ENCODE data around the gene FLII. TPM values are rescaled to one million over a fixed set of nuclear protein-coding genes. Genes with fewer than 3 reads are reported as not detected.

FLII gene
- total RNA-seq, 2 donors from 2014 or later = 280 to 347 TPM

DNA sequence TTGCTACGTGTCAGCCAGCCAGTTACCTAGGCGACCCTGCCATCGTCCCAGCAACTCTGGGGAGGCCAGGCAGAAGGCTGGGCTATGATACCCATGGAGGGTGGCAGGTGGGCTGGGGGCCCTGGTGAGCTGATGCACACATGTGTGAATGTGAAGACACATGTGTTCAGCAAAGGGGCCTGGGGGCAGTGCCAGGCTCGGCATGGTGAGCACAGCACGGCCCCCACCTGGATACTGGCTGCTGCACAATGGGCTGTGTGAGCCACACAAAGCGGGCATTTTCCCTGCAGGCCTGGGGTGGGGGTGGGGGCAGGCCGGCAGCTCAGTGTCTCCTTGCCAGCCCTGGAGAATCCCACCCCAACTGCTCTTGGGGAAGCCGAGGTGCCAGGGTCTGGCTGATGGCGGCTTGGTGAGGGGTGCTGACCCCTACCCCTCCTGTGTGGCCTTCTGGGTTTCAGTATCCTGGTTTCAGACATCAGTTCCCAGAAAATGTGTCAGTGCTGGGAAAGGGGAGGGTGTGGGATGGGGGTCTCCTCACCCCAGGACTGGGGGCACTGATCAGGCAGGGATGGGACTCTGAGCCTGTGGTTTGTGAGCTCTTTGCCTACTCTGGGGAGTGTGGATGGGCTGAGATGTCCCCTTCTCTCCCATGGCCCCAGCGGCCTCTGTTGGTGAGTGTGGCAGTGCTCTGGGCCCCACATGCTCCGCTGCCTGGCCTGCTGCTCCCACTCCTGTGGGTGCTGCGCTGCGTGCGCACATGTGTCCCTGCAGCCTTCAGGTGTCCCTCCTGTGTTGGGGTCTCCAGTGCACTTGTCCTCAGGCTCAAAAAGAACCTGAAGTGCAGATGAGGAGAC is 28.0 kb downstream of the FLII start:
- intact Hi-C loops (cut with DNase I) = no loop called here
- Histone ChIP-seq H3K27ac (no peak overlapping the region), H3K4me3 (no peak overlapping the region), H3K36me3 (no peaks in the 10 kb centered on the region), H3K27me3 (replicated peaks; ENCODE audit: insufficient read depth) (no peaks in the 10 kb centered on the region), H3K4me1 (replicated peaks) (no peaks in the 10 kb centered on the region), H3K9me3 (no peaks in the 10 kb centered on the region)
- TF ChIP-seq, protein P1, sequence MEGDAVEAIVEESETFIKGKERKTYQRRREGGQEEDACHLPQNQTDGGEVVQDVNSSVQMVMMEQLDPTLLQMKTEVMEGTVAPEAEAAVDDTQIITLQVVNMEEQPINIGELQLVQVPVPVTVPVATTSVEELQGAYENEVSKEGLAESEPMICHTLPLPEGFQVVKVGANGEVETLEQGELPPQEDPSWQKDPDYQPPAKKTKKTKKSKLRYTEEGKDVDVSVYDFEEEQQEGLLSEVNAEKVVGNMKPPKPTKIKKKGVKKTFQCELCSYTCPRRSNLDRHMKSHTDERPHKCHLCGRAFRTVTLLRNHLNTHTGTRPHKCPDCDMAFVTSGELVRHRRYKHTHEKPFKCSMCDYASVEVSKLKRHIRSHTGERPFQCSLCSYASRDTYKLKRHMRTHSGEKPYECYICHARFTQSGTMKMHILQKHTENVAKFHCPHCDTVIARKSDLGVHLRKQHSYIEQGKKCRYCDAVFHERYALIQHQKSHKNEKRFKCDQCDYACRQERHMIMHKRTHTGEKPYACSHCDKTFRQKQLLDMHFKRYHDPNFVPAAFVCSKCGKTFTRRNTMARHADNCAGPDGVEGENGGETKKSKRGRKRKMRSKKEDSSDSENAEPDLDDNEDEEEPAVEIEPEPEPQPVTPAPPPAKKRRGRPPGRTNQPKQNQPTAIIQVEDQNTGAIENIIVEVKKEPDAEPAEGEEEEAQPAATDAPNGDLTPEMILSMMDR (IDR thresholded peaks at IDR 0.05) = no peak
- TF ChIP-seq POLR2AphosphoS5 (IDR thresholded peaks at IDR 0.05) (no peak), POLR2A (IDR thresholded peaks at IDR 0.05) (no peak)
- DNase-seq (ENCODE audit: low spot score) = no peak
- WGBS = 84% methylated on average over 14 of the region's 14 CpGs

DNA sequence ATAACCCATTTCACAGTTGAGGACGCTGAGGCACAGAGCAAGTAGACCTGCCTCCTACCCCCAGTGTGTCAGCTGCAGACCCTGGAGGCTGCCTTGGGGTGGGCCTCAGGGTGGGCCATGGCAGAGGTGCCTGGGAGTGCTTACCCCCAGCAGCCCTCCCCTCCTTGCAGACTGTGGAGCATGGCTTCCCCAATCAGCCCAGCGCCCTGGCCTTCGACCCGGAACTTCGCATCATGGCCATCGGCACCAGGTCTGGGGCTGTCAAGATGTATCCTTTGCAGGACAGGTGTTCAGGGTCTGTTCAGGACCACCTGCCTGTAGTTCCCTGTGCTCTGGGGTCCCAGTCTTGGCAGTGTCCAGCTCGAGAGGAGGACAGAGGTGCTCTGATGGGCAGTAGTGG is 28.8 kb downstream of the FLII start:
- TF ChIP-seq POLR2A (IDR thresholded peaks at IDR 0.05) = no peak
- TF ChIP-seq POLR2AphosphoS5 (IDR thresholded peaks at IDR 0.05) = no peak
- TF ChIP-seq, protein P1 (IDR thresholded peaks at IDR 0.05) = no peak
- 88% methylated on average over 6 of the region's 7 CpGs for WGBS
- H3K9me3 ChIP-seq = no peaks in the 10 kb centered on the region
- H3K4me3 ChIP-seq = no peak overlapping the region
- DNase-seq (ENCODE audit: low spot score) = no peak
- intact Hi-C loops (cut with DNase I) = no loop called here
- H3K27me3 ChIP-seq (replicated peaks; ENCODE audit: insufficient read depth) = no peaks in the 10 kb centered on the region
- no peak overlapping the region for H3K27ac ChIP-seq
- H3K36me3 ChIP-seq = no peaks in the 10 kb centered on the region
- no peaks in the 10 kb centered on the region for H3K4me1 ChIP-seq (replicated peaks)

DNA sequence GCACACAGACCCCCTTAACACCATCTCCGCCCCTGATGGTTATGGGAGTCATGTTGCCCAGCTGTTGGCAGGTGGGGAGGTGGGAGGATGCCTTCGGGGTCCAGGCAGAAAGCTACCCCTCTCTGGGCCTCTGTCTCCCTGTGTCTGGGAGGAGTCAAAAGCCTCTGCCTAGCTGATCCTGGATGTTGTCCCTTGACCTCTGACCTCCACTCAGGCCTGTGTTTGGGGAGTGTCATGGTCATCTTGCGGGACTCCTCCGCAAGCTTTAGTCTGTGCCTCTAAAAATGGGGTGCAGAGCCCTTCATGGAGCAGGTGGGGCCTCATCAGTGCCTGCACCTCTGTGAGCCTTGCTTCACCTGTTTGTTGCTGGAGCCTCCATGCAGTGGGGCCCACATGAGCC is 29.3 kb downstream of the FLII start:
- Histone ChIP-seq H3K36me3 (no peaks in the 10 kb centered on the region), H3K4me1 (replicated peaks) (no peaks in the 10 kb centered on the region), H3K27me3 (replicated peaks; ENCODE audit: insufficient read depth) (no peaks in the 10 kb centered on the region), H3K4me3 (no peak overlapping the region), H3K27ac (no peak overlapping the region), H3K9me3 (no peaks in the 10 kb centered on the region)
- intact Hi-C loops (cut with DNase I) = no loop called here
- TF ChIP-seq, protein P1 (IDR thresholded peaks at IDR 0.05) = no peak
- TF ChIP-seq POLR2A (IDR thresholded peaks at IDR 0.05) = no peak
- no peak for TF ChIP-seq POLR2AphosphoS5 (IDR thresholded peaks at IDR 0.05)
- 80% methylated on average over 4 of the region's 4 CpGs for WGBS
- DNase-seq (ENCODE audit: low spot score) = no peak

DNA sequence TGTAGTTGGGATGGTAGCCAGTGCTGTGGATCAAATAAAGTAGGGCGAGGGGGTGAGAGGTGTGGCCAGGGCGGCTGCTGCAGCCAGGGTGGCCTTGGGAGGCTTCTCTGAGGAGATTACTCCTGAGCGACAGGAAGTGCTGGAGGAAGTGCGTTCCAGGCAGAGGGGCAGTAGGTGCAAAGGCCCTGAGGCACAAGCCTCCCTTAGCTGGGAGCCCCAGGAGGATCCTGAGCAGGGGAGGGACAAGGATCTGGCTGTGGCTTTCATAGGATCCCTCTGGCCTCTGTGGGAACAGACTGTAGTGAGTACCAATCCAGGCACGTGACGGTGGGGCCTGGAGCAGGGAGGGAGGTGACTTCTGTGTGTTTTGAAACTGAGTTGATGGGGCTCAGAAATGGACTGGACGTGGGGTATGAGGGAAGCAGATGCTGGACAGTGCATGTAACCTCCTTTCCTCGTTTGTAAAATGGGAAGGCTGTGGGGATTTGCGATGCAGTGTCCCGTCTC is 30.3 kb downstream of the FLII start:
- Histone ChIP-seq H3K27me3 (replicated peaks; ENCODE audit: insufficient read depth) (no peaks in the 10 kb centered on the region), H3K4me1 (replicated peaks) (no peaks in the 10 kb centered on the region), H3K4me3 (no peak overlapping the region), H3K36me3 (no peaks in the 10 kb centered on the region), H3K9me3 (no peaks in the 10 kb centered on the region), H3K27ac (no peak overlapping the region)
- no peak for DNase-seq (ENCODE audit: low spot score)
- 88% methylated on average over 10 of the region's 10 CpGs for WGBS
- intact Hi-C loops (cut with DNase I) = no loop called here
- TF ChIP-seq, protein P1 (IDR thresholded peaks at IDR 0.05) = no peak
- TF ChIP-seq POLR2AphosphoS5 (IDR thresholded peaks at IDR 0.05) = no peak
- TF ChIP-seq POLR2A (IDR thresholded peaks at IDR 0.05) = no peak

DNA sequence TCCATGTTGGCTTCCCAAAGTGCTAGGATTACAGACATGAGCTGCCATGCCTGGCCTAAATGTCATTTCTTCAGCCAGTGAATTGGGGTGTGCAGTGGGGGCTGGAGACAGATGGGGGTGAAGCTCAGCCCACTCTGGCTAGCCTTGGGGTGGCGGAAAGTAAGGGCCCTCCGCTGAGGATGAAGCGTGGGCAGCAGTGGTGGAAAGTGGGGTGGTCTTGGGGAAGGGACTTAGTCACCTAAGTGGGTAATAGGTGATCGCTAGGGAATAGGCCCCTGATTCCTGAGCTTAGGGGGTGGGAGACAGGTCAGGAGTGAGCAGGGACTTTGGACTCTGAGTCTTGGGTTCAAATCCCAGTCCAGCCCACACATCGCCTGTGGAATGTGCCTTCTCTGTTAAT is 30.9 kb downstream of the FLII start:
- H3K4me3 ChIP-seq = no peak overlapping the region
- H3K27me3 ChIP-seq (replicated peaks; ENCODE audit: insufficient read depth) = no peaks in the 10 kb centered on the region
- H3K9me3 ChIP-seq = no peaks in the 10 kb centered on the region
- no peak for TF ChIP-seq POLR2A (IDR thresholded peaks at IDR 0.05)
- TF ChIP-seq, protein P1 (IDR thresholded peaks at IDR 0.05) = no peak
- no peak for TF ChIP-seq POLR2AphosphoS5 (IDR thresholded peaks at IDR 0.05)
- DNase-seq (ENCODE audit: low spot score) = no peak
- no peaks in the 10 kb centered on the region for H3K36me3 ChIP-seq
- no peak overlapping the region for H3K27ac ChIP-seq
- intact Hi-C loops (cut with DNase I) = no loop called here
- 93% methylated on average over 5 of the region's 5 CpGs for WGBS
- no peaks in the 10 kb centered on the region for H3K4me1 ChIP-seq (replicated peaks)

All from prostate gland (tissue), 2 donors.